ENCODE results near the gene CHRND.

GRCh38 chr2:232481322-232482140 lies 44.4 kb upstream of the CHRND start:
- no peak for TF ChIP-seq CTCF (IDR thresholded peaks at IDR 0.05)
- TF ChIP-seq ZFX (IDR thresholded peaks at IDR 0.05; ENCODE audit: borderline replicate concordance) = no peak
